ENCODE measurements around the gene GAPDH. TPM values are rescaled to one million over a fixed set of nuclear protein-coding genes. Genes with fewer than 3 reads are reported as not detected.
A peak's percentile ranks its signal among the peaks of the same experiment; 100 is the strongest.

The GAPDH gene
- total RNA-seq, 1 donor from 2014 or later = 5,167 TPM

GRCh38 chr12:6534945-6535696, 804 bp downstream of the GAPDH start:
- Histone ChIP-seq H3K9me3 (ENCODE audit: insufficient read depth, low read depth, low read length) (no peaks in the 10 kb centered on the region), H4K20me1 (ENCODE audit: insufficient read depth, low read length) (peaks cover 56% of the 10 kb centered on the region), H3K4me3 (ENCODE audit: insufficient read depth, low read depth, low read length) (peak overlapping the region; percentile 95), H3K36me3 (ENCODE audit: insufficient read depth, low read length) (peaks cover 41% of the 10 kb centered on the region), H3K27me3 (ENCODE audit: insufficient read depth, low read length) (no peaks in the 10 kb centered on the region), H2AFZ (ENCODE audit: low read depth, low read length) (no peak overlapping the region), H3K79me2 (ENCODE audit: insufficient read depth, low read length) (peaks cover 35% of the 10 kb centered on the region), H3K9ac (ENCODE audit: low read length) (peak overlapping the region; percentile 98), H3K27ac (ENCODE audit: low read depth, low read length) (peak overlapping the region; percentile 94), H3K4me2 (ENCODE audit: low read length) (peak overlapping the region; percentile 99), H3K4me1 (ENCODE audit: insufficient read depth, low read length) (peaks cover 45% of the 10 kb centered on the region)
- peaks cover 24% of the 10 kb centered on the region for H3K36me3 Mint-ChIP-seq (ENCODE audit: low read depth, unreplicated experiment)
- FAIRE-seq (no peak), DNase-seq (ENCODE audit: low read depth) (peak; percentile 57)
- peaks cover 30% of the 10 kb centered on the region for H3K4me1 Mint-ChIP-seq (ENCODE audit: low read depth, unreplicated experiment)
- TF ChIP-seq CTCF (IDR thresholded peaks at IDR 0.05; ENCODE audit: insufficient read depth, low read depth, low read length) = no peak
- no peak for TF ChIP-seq EZH2 (IDR thresholded peaks at IDR 0.05; ENCODE audit: insufficient read depth, low read length)
- no peaks in the 10 kb centered on the region for H3K9me3 Mint-ChIP-seq (ENCODE audit: unreplicated experiment)
- no peaks in the 10 kb centered on the region for H3K27me3 Mint-ChIP-seq (ENCODE audit: low read depth, unreplicated experiment)
- H3K27ac Mint-ChIP-seq (ENCODE audit: unreplicated experiment) = peak overlapping the region; percentile 85
- H3K4me3 Mint-ChIP-seq (ENCODE audit: unreplicated experiment) = peak overlapping the region; percentile 89

- TF ChIP-seq CTCF (IDR thresholded peaks at IDR 0.05; ENCODE audit: insufficient read depth, low read depth, low read length) = no peak
- no peak for TF ChIP-seq EZH2 (IDR thresholded peaks at IDR 0.05; ENCODE audit: insufficient read depth, low read length)
- H3K9ac ChIP-seq (ENCODE audit: low read length) = peak overlapping the region; percentile 98
- Mint-ChIP-seq H3K27me3 (ENCODE audit: low read depth, unreplicated experiment) (no peaks in the 10 kb centered on the region), H3K36me3 (ENCODE audit: low read depth, unreplicated experiment) (peaks cover 25% of the 10 kb centered on the region), H3K4me3 (ENCODE audit: unreplicated experiment) (peak overlapping the region; percentile 89), H3K9me3 (ENCODE audit: unreplicated experiment) (no peaks in the 10 kb centered on the region), H3K4me1 (ENCODE audit: low read depth, unreplicated experiment) (peaks cover 34% of the 10 kb centered on the region), H3K27ac (ENCODE audit: unreplicated experiment) (peak overlapping the region; percentile 85)
- peaks cover 58% of the 10 kb centered on the region for H4K20me1 ChIP-seq (ENCODE audit: insufficient read depth, low read length)
- no peak for DNase-seq (ENCODE audit: low read depth)
- H3K36me3 ChIP-seq (ENCODE audit: insufficient read depth, low read length) = peaks cover 36% of the 10 kb centered on the region
- H3K9me3 ChIP-seq (ENCODE audit: insufficient read depth, low read depth, low read length) = no peaks in the 10 kb centered on the region
- H3K4me2 ChIP-seq (ENCODE audit: low read length) = peak overlapping the region; percentile 99
- H3K4me3 ChIP-seq (ENCODE audit: insufficient read depth, low read depth, low read length) = peak overlapping the region; percentile 95
- no peak overlapping the region for H2AFZ ChIP-seq (ENCODE audit: low read depth, low read length)
- peaks cover 49% of the 10 kb centered on the region for H3K4me1 ChIP-seq (ENCODE audit: insufficient read depth, low read length)
- peak overlapping the region; percentile 94 for H3K27ac ChIP-seq (ENCODE audit: low read depth, low read length)
- H3K79me2 ChIP-seq (ENCODE audit: insufficient read depth, low read length) = peaks cover 35% of the 10 kb centered on the region
- H3K27me3 ChIP-seq (ENCODE audit: insufficient read depth, low read length) = no peaks in the 10 kb centered on the region
- FAIRE-seq = no peak
Observed at GRCh38 chr12:6535697-6535946, 1.3 kb downstream of the GAPDH start.

Measured in astrocyte (in vitro differentiated cells and primary cell).